Adrenal gland (tissue), 5 donors: Measurements from ENCODE around the gene GPLD1.

Source experiments
- CTCF ChIP-seq, 6 experiments: fragments of 450-650 bp in 4 of 6; fragments of 200-600 bp in 2 of 6; sonication (generic) in 1 of 6; IDR thresholded peaks; 1 replicate in 5 of 6; 2 replicates in 1 of 6; pipeline versions ENCODE4 v1.5.1 to v1.8.0; 2016 to 2021; ENCODE audit warnings: antibody characterized with exemption in 6 of 6, mild to moderate bottlenecking in 2 of 6, moderate library complexity in 1 of 6
- POLR2A ChIP-seq, 2 donors: fragments of 450-650 bp; IDR thresholded peaks; one replicate each; pipeline ENCODE4 v1.6.1; 2017; ENCODE audit warnings: antibody characterized with exemption in 2 of 2, mild to moderate bottlenecking in 2 of 2, moderate library complexity in 1 of 2
- donor health status: DM: no; HTN: no; CAD: no.

GRCh38 chr6:24446670-24447069, 42.7 kb downstream of the GPLD1 start:
- no peak for TF ChIP-seq POLR2A (IDR thresholded peaks at IDR 0.05)
- TF ChIP-seq CTCF (IDR thresholded peaks at IDR 0.05): no peak
